IMR-90 (cell line): ENCODE data around the gene SHROOM1. TPM values are rescaled to one million over a fixed set of nuclear protein-coding genes. Genes with fewer than 3 reads are reported as not detected.

Experiments
- ATAC-seq: fragments of 200-7000 bp; cut with Tn5 transposase; 2 replicates; pipeline ENCODE4 v1.9.1; 2020; ENCODE audit warnings: low read depth, mild to moderate bottlenecking, moderate library complexity
- BruUV-seq: library from RNA; stranded (reverse); fragments of 400-500 nt; replicated peaks from 2 replicates; lab custom pipeline; 2021; lab: Mats Ljungman, UMichigan
- CTCF ChIA-PET: fragments of 300-600 bp; formaldehyde crosslinking; extraction: SDS; loops from one replicate; lab custom pipeline; 2021; ENCODE audit warnings: antibody characterized with exemption; lab: Yijun Ruan, JAX
- POLR2A ChIA-PET: fragments of 300-600 bp; sonication (Branson Sonifier 250); formaldehyde crosslinking; loops from one replicate; lab custom pipeline; 2022; ENCODE audit warnings: antibody characterized with exemption; ENCODE audit not compliant: unreplicated experiment; lab: Charles Lee
- DNase-seq: peaks from one replicate; pipeline ENCODE4 v3.0.0; 2013
- H2AFZ ChIP-seq: replicated peaks from 2 replicates; pipeline ENCODE3; 2013; ENCODE audit warnings: low read length, mild to moderate bottlenecking; ENCODE audit not compliant: poor library complexity
- H2AK5ac ChIP-seq: 2 replicates; pipeline ENCODE4 v1.6.1; 2013; ENCODE audit warnings: low read depth, low read length, inconsistent platforms
- H2AK9ac ChIP-seq: replicated peaks from 2 replicates; pipeline ENCODE3; 2013; ENCODE audit warnings: mild to moderate bottlenecking, low read depth, low read length, moderate library complexity; ENCODE audit not compliant: poor library complexity
- H2BK120ac ChIP-seq: 2 replicates; pipeline ENCODE4 v1.6.1; 2013; ENCODE audit warnings: low read depth, low read length, inconsistent platforms
- H2BK15ac ChIP-seq: 3 replicates; pipeline ENCODE4 v1.6.1; 2013; ENCODE audit warnings: low read depth, low read length, inconsistent platforms
- H2BK20ac ChIP-seq: 2 replicates; pipeline ENCODE4 v1.6.1; 2013; ENCODE audit warnings: low read depth, mild to moderate bottlenecking, inconsistent platforms, low read length, moderate library complexity
- H2BK5ac ChIP-seq: 2 replicates; pipeline ENCODE4 v1.6.1; 2013; ENCODE audit warnings: mild to moderate bottlenecking, low read depth, low read length, inconsistent platforms; ENCODE audit not compliant: poor library complexity, severe bottlenecking
- H3K14ac ChIP-seq: replicated peaks from 2 replicates; pipeline ENCODE4 v1.6.1; 2013; ENCODE audit warnings: low read depth, low read length, inconsistent platforms
- H3K18ac ChIP-seq: 2 replicates; pipeline ENCODE4 v1.6.1; 2013; ENCODE audit warnings: low read depth, low read length, control low read depth
- H3K23ac ChIP-seq: 2 replicates; pipeline ENCODE4 v1.6.1; 2013; ENCODE audit warnings: low read depth, low read length, inconsistent platforms
- H3K27ac ChIP-seq: 2 replicates; pipeline ENCODE4 v1.5.1; 2013; ENCODE audit warnings: mild to moderate bottlenecking, control low read depth, low read length; ENCODE audit not compliant: insufficient read depth
- H3K27me3 ChIP-seq: 2 replicates; pipeline ENCODE4 v1.6.1; 2013; ENCODE audit warnings: low read length; ENCODE audit not compliant: control insufficient read depth, insufficient read depth
- H3K36me3 ChIP-seq: 2 replicates; pipeline ENCODE4 v1.6.1; 2013; ENCODE audit warnings: low read length, mixed read lengths; ENCODE audit not compliant: control insufficient read depth, insufficient read depth
- H3K4ac ChIP-seq: 2 replicates; pipeline ENCODE4 v1.6.1; 2013; ENCODE audit warnings: low read depth, low read length, inconsistent platforms
- H3K4me1 ChIP-seq: 2 replicates; pipeline ENCODE4 v1.6.1; 2013; ENCODE audit warnings: low read length, mixed read lengths; ENCODE audit not compliant: control insufficient read depth, insufficient read depth
- H3K4me2 ChIP-seq: 2 replicates; pipeline ENCODE4 v1.6.1; 2013; ENCODE audit warnings: low read depth, mild to moderate bottlenecking, control low read depth, low read length, moderate library complexity
- H3K4me3 ChIP-seq: 2 replicates; pipeline ENCODE4 v1.5.1; 2013; ENCODE audit warnings: low read depth, mild to moderate bottlenecking, control low read depth, low read length, moderate library complexity; ENCODE audit not compliant: insufficient read depth
- H3K56ac ChIP-seq: 2 replicates; pipeline ENCODE4 v1.6.1; 2013; ENCODE audit warnings: low read length, inconsistent platforms; ENCODE audit not compliant: insufficient read depth; ENCODE audit errors: extremely low read depth
- H3K79me1 ChIP-seq, 2 experiments: 2 replicates each; pipeline ENCODE4 v1.6.1; 2013; ENCODE audit warnings: low read length in 2 of 2, inconsistent platforms in 1 of 2, low read depth in 1 of 2
- H3K9ac ChIP-seq: 2 replicates; pipeline ENCODE4 v1.6.1; 2013; ENCODE audit warnings: low read depth, low read length, control low read depth
- H3K9me1 ChIP-seq: 2 replicates; pipeline ENCODE4 v1.6.1; 2013; ENCODE audit warnings: low read length, inconsistent platforms; ENCODE audit not compliant: insufficient read depth
- H3K9me3 ChIP-seq: 2 replicates; pipeline ENCODE4 v1.6.1; 2013; ENCODE audit warnings: low read length; ENCODE audit not compliant: control insufficient read depth, insufficient read depth
- H4K20me1 ChIP-seq: 2 replicates; pipeline ENCODE4 v1.6.1; 2013; ENCODE audit warnings: low read length, inconsistent platforms; ENCODE audit not compliant: insufficient read depth
- H4K5ac ChIP-seq: 2 replicates; pipeline ENCODE4 v1.6.1; 2013; ENCODE audit warnings: mild to moderate bottlenecking, low read depth, low read length, control low read depth
- H4K8ac ChIP-seq, 2 experiments: 2 replicates each; pipeline ENCODE4 v1.6.1; 2013; ENCODE audit warnings: low read depth in 2 of 2, low read length in 2 of 2, control low read depth in 1 of 2, inconsistent platforms in 1 of 2
- H4K91ac ChIP-seq: 2 replicates; pipeline ENCODE4 v1.6.1; 2013; ENCODE audit warnings: low read depth, low read length, inconsistent platforms; ENCODE audit not compliant: insufficient read depth
- BHLHE40 ChIP-seq: fragments of 150-350 bp; IDR thresholded peaks from 2 replicates; pipeline ENCODE4 v1.6.1; 2016; ENCODE audit warnings: mild to moderate bottlenecking, low read depth, low read length
- CEBPB ChIP-seq: IDR thresholded peaks from 2 replicates; pipeline ENCODE4 v1.6.1; 2012; ENCODE audit warnings: low read depth, low read length, improper control_type of control experiment
- CTCF ChIP-seq: conservative IDR thresholded peaks from 2 replicates; pipeline ENCODE4 v1.5.1; 2012; ENCODE audit warnings: mild to moderate bottlenecking, low read depth, low read length, improper control_type of control experiment
- ELK1 ChIP-seq: fragments of 150-350 bp; IDR thresholded peaks from 2 replicates; pipeline ENCODE4 v1.6.1; 2016; ENCODE audit warnings: low read depth, mild to moderate bottlenecking, low read length, moderate library complexity, borderline replicate concordance
- NFE2L2 ChIP-seq: fragments of 150-350 bp; IDR thresholded peaks from 2 replicates; pipeline ENCODE4 v1.6.1; 2016; ENCODE audit warnings: low read depth, mild to moderate bottlenecking, low read length
- RFX5 ChIP-seq: IDR thresholded peaks from 2 replicates; pipeline ENCODE4 v1.8.0; 2012; ENCODE audit warnings: low read depth, mild to moderate bottlenecking, low read length, moderate library complexity
- WGBS, 2 experiments: methylation state at CpG; one replicate each; pipeline versions ENCODE4 v1.1.5 to v1.1.7; 2013; ENCODE audit warnings: missing lambda C conversion rate in 2 of 2; ENCODE audit not compliant: insufficient read length in 1 of 2; ENCODE audit errors: extremely low coverage in 2 of 2; 5-methylcytosine and 5-hydroxymethylcytosine counted together
- dilution Hi-C: fragments of 300-500 bp; cut with HindIII; formaldehyde crosslinking; loops from one replicate; pipeline ENCODE4 v1.14.3; 2018; ENCODE audit warnings: low sequenced_read_pairs; ENCODE audit not compliant: unreplicated experiment
- in situ Hi-C: fragments of 300-500 bp; cut with MboI; formaldehyde crosslinking; loops from 3 replicates; pipeline ENCODE4 v1.14.3; 2019; ENCODE audit warnings: low sequenced_read_pairs, inconsistent platforms, mixed read lengths
- intact Hi-C: fragments of 100-400 bp; cut with micrococcal nuclease; formaldehyde crosslinking; loops from 2 replicates; pipeline ENCODE4 v1.10.0; 2022
- polyA plus RNA-seq, 3 experiments: library from polyadenylated mRNA; depleted of rRNA; stranded (reverse); fragments of >200 nt; gene quantifications; 2 replicates each; pipeline ENCODE4 v1.2.3, GENCODE V29; 2012; ENCODE audit warnings: low replicate concordance in 1 of 3
- total RNA-seq: library from RNA; depleted of rRNA; stranded (reverse); fragments of >200 nt; gene quantifications from 2 replicates; pipeline ENCODE4 v1.2.3, GENCODE V29; 2012

SHROOM1 gene
- total and polyA plus RNA-seq, 2 of the 4 experiments (the other 2 are of a cell fraction): 1.4 to 6.3 TPM

DNA sequence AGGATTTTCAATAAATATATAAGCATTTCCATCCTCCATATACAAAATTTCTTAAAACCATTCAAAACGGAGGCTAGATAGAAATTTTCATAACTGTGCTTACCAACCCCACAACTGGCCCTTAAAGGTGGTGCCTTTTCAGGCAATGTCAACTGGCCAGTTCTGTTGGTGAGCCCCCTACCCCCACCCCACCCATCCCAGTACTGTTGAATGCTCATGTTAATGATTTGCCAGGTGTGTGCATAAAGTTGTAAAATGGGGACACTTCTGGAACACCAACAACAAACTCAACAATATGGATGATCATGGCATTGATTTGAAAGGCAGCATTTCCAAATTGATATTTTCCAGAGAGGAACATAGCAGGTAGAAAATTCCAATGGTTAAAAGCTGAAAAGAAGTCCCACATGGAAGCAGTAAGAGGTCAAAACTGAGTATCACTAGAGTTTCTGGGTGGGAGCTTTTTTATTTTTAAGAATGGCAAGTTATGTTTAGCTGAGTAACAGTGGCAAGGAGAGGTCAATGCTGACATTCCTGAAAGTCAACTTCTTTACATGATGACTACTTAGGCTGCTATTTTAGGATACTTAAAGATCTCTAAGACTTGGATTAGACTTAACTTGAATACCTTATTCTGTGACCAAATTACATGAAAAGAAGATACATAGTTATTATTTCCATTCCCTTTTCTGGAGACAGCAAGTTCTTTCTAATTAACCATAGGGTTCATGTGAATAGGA, 45.7 kb upstream of the SHROOM1 start (continued):
- no peak for TF ChIP-seq BHLHE40

DNA sequence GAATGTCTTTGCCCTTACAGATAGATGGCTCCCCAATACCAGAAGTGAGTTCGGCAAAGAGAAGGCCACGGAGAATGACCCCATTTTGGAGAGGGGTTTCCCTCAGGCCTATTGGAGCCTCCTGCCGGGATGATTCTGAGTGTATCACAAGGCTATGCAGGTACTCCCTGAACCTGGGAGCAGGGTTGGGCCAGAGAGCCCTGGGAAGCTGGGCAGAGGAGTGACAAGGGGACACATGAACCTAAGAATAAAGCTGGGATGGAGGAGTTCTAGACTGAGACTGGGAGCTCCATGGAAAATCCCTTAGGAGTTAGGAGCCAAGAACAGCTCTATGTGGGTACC, 43.5 kb upstream of the SHROOM1 start:
- Histone ChIP-seq H3K4me1 (peaks cover 3% of the 10 kb centered on the region; the same call in 1 of the 2 replicates), H2BK20ac (no peak overlapping the region), H2BK120ac (no peak overlapping the region), H3K4me3 (no peak overlapping the region), H3K56ac (no peak overlapping the region), H3K4me2 (no peak overlapping the region), H3K18ac (no peak overlapping the region), H3K9ac (no peak overlapping the region), H3K79me1 (peaks cover 0 to 50% of the 10 kb centered on the region in 2 experiments; a peak in 3 of 4 replicates), H3K23ac (no peak overlapping the region), H3K27ac (no peak overlapping the region), H2BK5ac (no peak overlapping the region), H4K91ac (no peak overlapping the region), H3K36me3 (peaks cover 26% of the 10 kb centered on the region), H2AFZ (no peak overlapping the region), H3K27me3 (no peaks in the 10 kb centered on the region), H4K8ac (no peak overlapping the region), H4K20me1 (peaks cover 14% of the 10 kb centered on the region), H2AK9ac (no peak overlapping the region), H2BK15ac (no peak overlapping the region), H3K9me1 (peaks cover 20% of the 10 kb centered on the region; the same call in 1 of the 2 replicates), H3K14ac (no peak overlapping the region), H4K5ac (no peak overlapping the region), H3K9me3 (no peaks in the 10 kb centered on the region), H2AK5ac (no peak overlapping the region), H3K4ac (no peak overlapping the region)
- dilution Hi-C loops (no loop called here), intact Hi-C loops (no loop called here), in situ Hi-C loops (no loop called here)
- ATAC-seq (no peak), DNase-seq (no peak)
- CTCF ChIA-PET: no interaction called here
- BruUV-seq: no TSS peak
- no peak for TF ChIP-seq CEBPB
- TF ChIP-seq BHLHE40: no peak
- TF ChIP-seq RFX5: no peak
- no peak for TF ChIP-seq NFE2L2
- no peak for TF ChIP-seq ELK1
- TF ChIP-seq CTCF: no peak
- no CpG with 5 or more reads among the region's 3 CpGs for WGBS, 2 experiments
- POLR2A ChIA-PET: no interaction called here
